ENCODE measurements around the gene GUCY2F. TPM values are rescaled to one million over a fixed set of nuclear protein-coding genes. Genes with fewer than 3 reads are reported as not detected.

The GUCY2F gene
- polyA plus RNA-seq, 1 donor (not counting 4 experiments of a cell fraction or from before 2014, with no cell fraction given): not detected

GRCh38 chrX:109350051-109350450 lies 131.8 kb downstream of the GUCY2F start:
- H3K27ac ChIP-seq (ENCODE audit: control insufficient read depth, insufficient read depth, low read length): no peak overlapping the region
- H3K9me3 ChIP-seq (ENCODE audit: control insufficient read depth, low read depth, low read length): no peaks in the 10 kb centered on the region
- H4K20me1 ChIP-seq (ENCODE audit: control insufficient read depth, extremely low read depth, insufficient read depth, low read length): no peaks in the 10 kb centered on the region
- H3K9me1 ChIP-seq (ENCODE audit: control insufficient read depth, extremely low read depth, insufficient read depth, low read length): no peaks in the 10 kb centered on the region
- DNase-seq (ENCODE audit: low read depth, low spot score): no peak
- TF ChIP-seq CTCF (optimal IDR thresholded peaks at IDR 0.05 in 1 of 3, IDR thresholded peaks at IDR 0.05 in 1 of 3, conservative IDR thresholded peaks at IDR 0.05 in 1 of 3; ENCODE audit: extremely low read depth in 1 of 3, insufficient read depth in 2 of 3, low read length in 3 of 3) (no peak), EZH2 (IDR thresholded peaks at IDR 0.05; ENCODE audit: low read length) (no peak)
- H3K4me3 ChIP-seq (ENCODE audit: control insufficient read depth in 2 of 3, extremely low read depth in 1 of 3, insufficient read depth in 2 of 3, low read depth in 1 of 3, low read length in 3 of 3): no peak overlapping the region
- no peak for FAIRE-seq
- peaks cover 4% of the 10 kb centered on the region for H3K27me3 ChIP-seq (ENCODE audit: control insufficient read depth, extremely low read depth, insufficient read depth, low read length)
- no peaks in the 10 kb centered on the region for H3K79me2 ChIP-seq (ENCODE audit: control insufficient read depth, insufficient read depth, low read length)
- no peak overlapping the region for H2AFZ ChIP-seq (ENCODE audit: control insufficient read depth, low read length)
- dilution Hi-C loops (cut with MboI; ENCODE audit: extremely low pct_ligation_motif_present, low sequenced_read_pairs): no loop called here
- H3K9ac ChIP-seq (ENCODE audit: control insufficient read depth, extremely low read depth, insufficient read depth, low read length): no peak overlapping the region
- no peaks in the 10 kb centered on the region for H3K36me3 ChIP-seq (ENCODE audit: control insufficient read depth in 2 of 2, extremely low read depth in 1 of 2, insufficient read depth in 2 of 2, low read length in 2 of 2)
- no peak overlapping the region for H3K4me2 ChIP-seq (ENCODE audit: control insufficient read depth, extremely low read depth, insufficient read depth, low read depth, low read length)
- H3K4me1 ChIP-seq (ENCODE audit: control insufficient read depth, extremely low read depth, insufficient read depth, low read length): peaks cover 10% of the 10 kb centered on the region

DNA sequence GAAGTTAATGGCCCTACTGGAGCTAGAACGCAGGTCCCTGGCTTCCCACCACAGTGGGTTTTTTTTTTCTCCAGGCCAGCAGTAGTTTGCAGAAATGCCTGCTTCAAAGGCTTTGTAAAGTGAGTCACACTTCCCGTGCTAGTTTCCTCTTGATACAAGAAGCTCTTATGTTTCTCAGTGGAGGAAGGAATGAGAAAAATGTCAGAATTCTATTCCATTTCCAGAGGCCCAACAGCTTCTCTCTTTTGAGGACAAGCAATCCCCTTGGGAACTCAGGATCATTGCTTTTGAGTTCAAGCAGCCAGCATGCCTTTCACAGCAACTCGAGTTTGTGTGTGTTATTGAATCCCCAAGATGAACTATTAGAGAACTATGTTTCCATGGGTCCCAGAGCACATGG lies 134.3 kb downstream of the GUCY2F start:
- Histone ChIP-seq H3K27ac (ENCODE audit: control insufficient read depth, insufficient read depth, low read length) (no peak overlapping the region), H3K4me1 (ENCODE audit: control insufficient read depth, extremely low read depth, insufficient read depth, low read length) (peaks cover 10% of the 10 kb centered on the region), H3K9me3 (ENCODE audit: control insufficient read depth, low read depth, low read length) (no peaks in the 10 kb centered on the region), H3K4me3 (ENCODE audit: control insufficient read depth in 2 of 3, extremely low read depth in 1 of 3, insufficient read depth in 2 of 3, low read depth in 1 of 3, low read length in 3 of 3) (no peak overlapping the region), H3K4me2 (ENCODE audit: control insufficient read depth, extremely low read depth, insufficient read depth, low read depth, low read length) (no peak overlapping the region), H4K20me1 (ENCODE audit: control insufficient read depth, extremely low read depth, insufficient read depth, low read length) (no peaks in the 10 kb centered on the region), H3K9me1 (ENCODE audit: control insufficient read depth, extremely low read depth, insufficient read depth, low read length) (no peaks in the 10 kb centered on the region), H3K9ac (ENCODE audit: control insufficient read depth, extremely low read depth, insufficient read depth, low read length) (no peak overlapping the region), H3K36me3 (ENCODE audit: control insufficient read depth in 2 of 2, extremely low read depth in 1 of 2, insufficient read depth in 2 of 2, low read length in 2 of 2) (no peaks in the 10 kb centered on the region), H3K27me3 (ENCODE audit: control insufficient read depth, extremely low read depth, insufficient read depth, low read length) (peaks cover 4% of the 10 kb centered on the region), H2AFZ (ENCODE audit: control insufficient read depth, low read length) (no peak overlapping the region), H3K79me2 (ENCODE audit: control insufficient read depth, insufficient read depth, low read length) (no peaks in the 10 kb centered on the region)
- TF ChIP-seq CTCF (optimal IDR thresholded peaks at IDR 0.05 in 1 of 3, IDR thresholded peaks at IDR 0.05 in 1 of 3, conservative IDR thresholded peaks at IDR 0.05 in 1 of 3; ENCODE audit: extremely low read depth in 1 of 3, insufficient read depth in 2 of 3, low read length in 3 of 3) (no peak), EZH2 (IDR thresholded peaks at IDR 0.05; ENCODE audit: low read length) (no peak)
- DNase-seq (ENCODE audit: low read depth, low spot score): peak; percentile 1
- FAIRE-seq: no peak
- dilution Hi-C loops (cut with MboI; ENCODE audit: extremely low pct_ligation_motif_present, low sequenced_read_pairs): no loop called here

Measured in keratinocyte (primary cell).